ENCODE data around the gene C10orf90.

Gene C10orf90

GRCh38 chr10:126670056-126670894 is at the start of gene C10orf90:
C10orf90 (minus strand) TSS chr10:126670693; CDS start chr10:126670480, 213 bp downstream.
- no peak for TF ChIP-seq ESRRG (CRISPR knock-in tag; IDR thresholded peaks at IDR 0.05)
- no peak for TF ChIP-seq POU6F1 (CRISPR knock-in tag; IDR thresholded peaks at IDR 0.05; ENCODE audit: borderline replicate concordance, low read depth)
- TF ChIP-seq CSRNP3 (CRISPR knock-in tag; IDR thresholded peaks at IDR 0.05), result no peak
- no peak for TF ChIP-seq CSDC2 (CRISPR knock-in tag; IDR thresholded peaks at IDR 0.05)
- no peak for TF ChIP-seq OSR1 (CRISPR knock-in tag; IDR thresholded peaks at IDR 0.05)
- TF ChIP-seq TCF4 (CRISPR knock-in tag; IDR thresholded peaks at IDR 0.05; ENCODE audit: borderline replicate concordance), result no peak
- TF ChIP-seq ARNTL (CRISPR knock-in tag; IDR thresholded peaks at IDR 0.05; ENCODE audit: borderline replicate concordance, low read depth), result no peak
- no peak for TF ChIP-seq TOX (CRISPR knock-in tag; IDR thresholded peaks at IDR 0.05; ENCODE audit: borderline replicate concordance)
- TF ChIP-seq CREB5 (CRISPR knock-in tag; IDR thresholded peaks at IDR 0.05; ENCODE audit: low read depth), result no peak
- TF ChIP-seq ZFP30 (CRISPR knock-in tag; IDR thresholded peaks at IDR 0.05), result no peak
- no peak for TF ChIP-seq ZFP3 (CRISPR knock-in tag; IDR thresholded peaks at IDR 0.05)
- no peak for ATAC-seq

- ATAC-seq, result no peak
- TF ChIP-seq CSDC2 (CRISPR knock-in tag; IDR thresholded peaks at IDR 0.05) (no peak), TSHZ2 (CRISPR knock-in tag; IDR thresholded peaks at IDR 0.05) (no peak), ZC3H10 (CRISPR knock-in tag; IDR thresholded peaks at IDR 0.05) (no peak), PATZ1 (CRISPR knock-in tag; IDR thresholded peaks at IDR 0.05; ENCODE audit: borderline replicate concordance) (no peak), ZFP30 (CRISPR knock-in tag; IDR thresholded peaks at IDR 0.05) (no peak)
These were observed 45.9 kb upstream of the C10orf90 start for GRCh38 chr10:126716366-126716765.

GRCh38 chr10:126713594-126713993 is 43.1 kb upstream of the C10orf90 start:
- ATAC-seq, result no peak
- TF ChIP-seq RARB (CRISPR knock-in tag; IDR thresholded peaks at IDR 0.05), result no peak
- TF ChIP-seq ZNF70 (CRISPR knock-in tag; IDR thresholded peaks at IDR 0.05), result no peak
- TF ChIP-seq SNAI2 (CRISPR knock-in tag; IDR thresholded peaks at IDR 0.05), result no peak
- no peak for TF ChIP-seq ZNF8 (CRISPR knock-in tag; IDR thresholded peaks at IDR 0.05)
- no peak for TF ChIP-seq BACH2 (CRISPR knock-in tag; IDR thresholded peaks at IDR 0.05; ENCODE audit: borderline replicate concordance)
- no peak for TF ChIP-seq ZC3H10 (CRISPR knock-in tag; IDR thresholded peaks at IDR 0.05)
- no peak for TF ChIP-seq ISL1 (CRISPR knock-in tag; IDR thresholded peaks at IDR 0.05)
- no peak for TF ChIP-seq ZFP30 (CRISPR knock-in tag; IDR thresholded peaks at IDR 0.05)
- no peak for TF ChIP-seq TOX (CRISPR knock-in tag; IDR thresholded peaks at IDR 0.05; ENCODE audit: borderline replicate concordance)
- TF ChIP-seq CSRNP3 (CRISPR knock-in tag; IDR thresholded peaks at IDR 0.05), result no peak
- no peak for TF ChIP-seq CREB5 (CRISPR knock-in tag; IDR thresholded peaks at IDR 0.05; ENCODE audit: low read depth)
- no peak for TF ChIP-seq ZNF565 (CRISPR knock-in tag; conservative IDR thresholded peaks at IDR 0.05; ENCODE audit: low read depth)
- no peak for TF ChIP-seq ZFP3 (CRISPR knock-in tag; IDR thresholded peaks at IDR 0.05)
- no peak for TF ChIP-seq TCF4 (CRISPR knock-in tag; IDR thresholded peaks at IDR 0.05; ENCODE audit: borderline replicate concordance)
- TF ChIP-seq ESRRG (CRISPR knock-in tag; IDR thresholded peaks at IDR 0.05), result no peak
- no peak for TF ChIP-seq ARNTL (CRISPR knock-in tag; IDR thresholded peaks at IDR 0.05; ENCODE audit: borderline replicate concordance, low read depth)
